ENCODE results near the gene WWOX.

- TF ChIP-seq ZC3H10 (CRISPR knock-in tag; IDR thresholded peaks at IDR 0.05) (no peak), ZFP3 (CRISPR knock-in tag; IDR thresholded peaks at IDR 0.05) (no peak), PATZ1 (CRISPR knock-in tag; IDR thresholded peaks at IDR 0.05; ENCODE audit: borderline replicate concordance) (no peak), ISL1 (CRISPR knock-in tag; IDR thresholded peaks at IDR 0.05) (no peak), POU6F1 (CRISPR knock-in tag; IDR thresholded peaks at IDR 0.05; ENCODE audit: borderline replicate concordance, low read depth) (no peak), TCF4 (CRISPR knock-in tag; IDR thresholded peaks at IDR 0.05; ENCODE audit: borderline replicate concordance) (no peak), CSDC2 (CRISPR knock-in tag; IDR thresholded peaks at IDR 0.05) (no peak), SNAI2 (CRISPR knock-in tag; IDR thresholded peaks at IDR 0.05) (no peak), RARB (CRISPR knock-in tag; IDR thresholded peaks at IDR 0.05) (no peak)
These were observed 809.8 kb downstream of the WWOX start for GRCh38 chr16:78909226-78909625.

Data from SK-N-SH treated with all-trans-retinoic acid at 6 μM for 48 hours (cell line).